DND-41 (cell line): ENCODE results near the gene FAM168B.

Experiments
- ATAC-seq: fragments of 200-7000 bp; cut with Tn5 transposase; 3 replicates; pipeline ENCODE4 v1.9.1; 2021; ENCODE audit warnings: low read depth; ENCODE audit not compliant: insufficient read depth
- DNase-seq: peaks from one replicate; pipeline ENCODE4 v3.0.0-alpha.2; 2020
- H2AFZ ChIP-seq: 2 replicates; pipeline ENCODE4 v1.6.0; 2012; ENCODE audit warnings: low read depth, low read length
- H3K27ac ChIP-seq: 2 replicates; pipeline ENCODE4 v1.5.1; 2012; ENCODE audit warnings: low read length, inconsistent platforms
- H3K27me3 ChIP-seq: fragments of 200-600 bp; sonication (generic); 2 replicates; pipeline ENCODE4 v1.6.0; 2012; ENCODE audit warnings: low read length, mild to moderate bottlenecking, inconsistent platforms; ENCODE audit not compliant: insufficient read depth, poor library complexity
- H3K36me3 ChIP-seq: 2 replicates; pipeline ENCODE4 v1.5.1; 2012; ENCODE audit warnings: low read length, inconsistent platforms; ENCODE audit not compliant: insufficient read depth
- H3K4me1 ChIP-seq: 2 replicates; pipeline ENCODE4 v1.5.1; 2012; ENCODE audit warnings: mild to moderate bottlenecking, low read length; ENCODE audit not compliant: insufficient read depth
- H3K4me2 ChIP-seq: 2 replicates; pipeline ENCODE4 v1.6.0; 2012; ENCODE audit warnings: mild to moderate bottlenecking, moderate library complexity, low read length, inconsistent platforms; ENCODE audit not compliant: insufficient read depth
- H3K4me3 ChIP-seq, 2 experiments: fragments of 200-600 bp in 1 of 2; shearing (Covaris generic) in 1 of 2; 2 replicates each; pipeline ENCODE4 v1.5.1; 2012 to 2016; ENCODE audit warnings: inconsistent platforms in 2 of 2, low read length in 2 of 2, mild to moderate bottlenecking in 2 of 2, low read depth in 1 of 2, moderate library complexity in 1 of 2
- H3K79me2 ChIP-seq: 2 replicates; pipeline ENCODE4 v1.6.0; 2012; ENCODE audit warnings: low read length, inconsistent platforms; ENCODE audit not compliant: insufficient read depth
- H3K9ac ChIP-seq: 2 replicates; pipeline ENCODE4 v1.6.0; 2012; ENCODE audit warnings: low read depth, mild to moderate bottlenecking, inconsistent platforms, low read length, moderate library complexity
- H3K9me3 ChIP-seq: 2 replicates; pipeline ENCODE4 v1.5.1; 2012; ENCODE audit warnings: low read length, moderate library complexity, mild to moderate bottlenecking, inconsistent platforms; ENCODE audit not compliant: insufficient read depth, severe bottlenecking
- H4K20me1 ChIP-seq: 2 replicates; pipeline ENCODE4 v1.6.0; 2012; ENCODE audit warnings: low read length; ENCODE audit not compliant: insufficient read depth
- EZH2 ChIP-seq: IDR thresholded peaks from 3 replicates; pipeline ENCODE4 v1.6.1; 2012; ENCODE audit warnings: borderline replicate concordance, low read depth, mild to moderate bottlenecking, moderate library complexity, low read length, inconsistent platforms; ENCODE audit not compliant: severe bottlenecking
- TF ChIP-seq, protein P1 (sequence below): IDR thresholded peaks from 2 replicates; pipeline ENCODE4 v1.5.1; 2012; ENCODE audit warnings: borderline replicate concordance, low read length, moderate library complexity, mild to moderate bottlenecking; ENCODE audit not compliant: poor library complexity, severe bottlenecking; ENCODE audit errors: extremely low read depth

Gene FAM168B

DNA sequence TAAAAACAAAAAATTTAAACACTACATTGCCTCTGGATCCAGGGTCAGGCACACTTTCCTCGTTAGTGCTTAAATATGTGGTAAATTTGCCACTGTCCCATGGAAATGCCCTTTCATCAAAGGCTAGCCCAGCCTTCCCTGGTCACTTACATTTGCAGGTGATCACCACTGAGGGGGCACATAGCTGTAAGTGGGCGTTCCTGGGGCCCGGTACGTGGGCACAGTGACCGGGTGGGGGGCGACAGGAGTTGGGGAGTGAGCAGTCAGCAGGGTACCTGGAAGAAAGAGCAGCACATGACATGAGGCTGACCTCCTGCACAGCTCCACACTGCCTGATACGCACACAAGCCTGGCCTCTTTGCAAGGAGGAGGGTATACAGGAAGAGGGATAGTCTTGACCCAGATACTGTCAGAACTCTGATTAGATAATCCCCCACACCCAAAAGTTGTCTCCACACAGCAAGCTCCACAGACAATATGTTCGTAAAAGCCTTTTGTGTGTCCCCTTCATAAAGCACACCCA is 40.5 kb downstream of the FAM168B start:
- peaks cover 96% of the 10 kb centered on the region for H3K36me3 ChIP-seq
- H3K4me2 ChIP-seq = no peak overlapping the region
- DNase-seq (no peak), ATAC-seq (no peak)
- H2AFZ ChIP-seq = no peak overlapping the region
- no peaks in the 10 kb centered on the region for H3K4me1 ChIP-seq
- TF ChIP-seq EZH2 = no peak
- TF ChIP-seq, protein P1, sequence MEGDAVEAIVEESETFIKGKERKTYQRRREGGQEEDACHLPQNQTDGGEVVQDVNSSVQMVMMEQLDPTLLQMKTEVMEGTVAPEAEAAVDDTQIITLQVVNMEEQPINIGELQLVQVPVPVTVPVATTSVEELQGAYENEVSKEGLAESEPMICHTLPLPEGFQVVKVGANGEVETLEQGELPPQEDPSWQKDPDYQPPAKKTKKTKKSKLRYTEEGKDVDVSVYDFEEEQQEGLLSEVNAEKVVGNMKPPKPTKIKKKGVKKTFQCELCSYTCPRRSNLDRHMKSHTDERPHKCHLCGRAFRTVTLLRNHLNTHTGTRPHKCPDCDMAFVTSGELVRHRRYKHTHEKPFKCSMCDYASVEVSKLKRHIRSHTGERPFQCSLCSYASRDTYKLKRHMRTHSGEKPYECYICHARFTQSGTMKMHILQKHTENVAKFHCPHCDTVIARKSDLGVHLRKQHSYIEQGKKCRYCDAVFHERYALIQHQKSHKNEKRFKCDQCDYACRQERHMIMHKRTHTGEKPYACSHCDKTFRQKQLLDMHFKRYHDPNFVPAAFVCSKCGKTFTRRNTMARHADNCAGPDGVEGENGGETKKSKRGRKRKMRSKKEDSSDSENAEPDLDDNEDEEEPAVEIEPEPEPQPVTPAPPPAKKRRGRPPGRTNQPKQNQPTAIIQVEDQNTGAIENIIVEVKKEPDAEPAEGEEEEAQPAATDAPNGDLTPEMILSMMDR = no peak
- no peaks in the 10 kb centered on the region for H3K27me3 ChIP-seq
- no peak overlapping the region for H3K27ac ChIP-seq
- H3K9ac ChIP-seq = no peak overlapping the region
- H3K9me3 ChIP-seq = no peaks in the 10 kb centered on the region
- H4K20me1 ChIP-seq = peaks cover 66% of the 10 kb centered on the region
- H3K4me3 ChIP-seq = no peak overlapping the region
- peaks cover 44% of the 10 kb centered on the region for H3K79me2 ChIP-seq

DNA sequence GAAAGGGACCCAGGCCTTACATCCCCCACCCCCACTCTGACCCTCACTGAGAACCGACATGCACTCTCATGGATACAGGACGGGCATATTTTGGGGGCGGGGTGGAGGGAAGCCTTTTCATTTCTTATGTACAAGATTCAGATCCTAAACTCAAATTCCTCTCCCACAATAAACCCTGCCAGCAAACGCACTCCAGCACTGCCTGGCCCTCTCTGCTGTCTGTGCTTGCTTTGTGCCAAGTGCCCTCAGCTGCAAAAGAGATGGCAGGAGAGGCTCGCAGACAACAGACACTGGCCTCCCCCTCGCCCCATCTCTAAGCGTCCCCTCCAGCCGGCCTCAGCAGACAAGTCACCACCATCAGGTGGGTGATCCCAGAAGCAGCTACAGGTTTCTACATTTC is 42.4 kb downstream of the FAM168B start:
- H3K27ac ChIP-seq = no peak overlapping the region
- peaks cover 26% of the 10 kb centered on the region for H3K79me2 ChIP-seq
- H3K4me1 ChIP-seq = no peaks in the 10 kb centered on the region
- H3K4me3 ChIP-seq = no peak overlapping the region
- DNase-seq (no peak), ATAC-seq (no peak)
- no peaks in the 10 kb centered on the region for H3K27me3 ChIP-seq
- no peak overlapping the region for H3K4me2 ChIP-seq
- H3K9me3 ChIP-seq = no peaks in the 10 kb centered on the region
- no peak overlapping the region for H2AFZ ChIP-seq
- peaks cover 90% of the 10 kb centered on the region for H3K36me3 ChIP-seq
- TF ChIP-seq, protein P1 = no peak
- no peak for TF ChIP-seq EZH2
- H3K9ac ChIP-seq = no peak overlapping the region
- peaks cover 61% of the 10 kb centered on the region for H4K20me1 ChIP-seq

GRCh38 chr2:131049150-131049718 is 44.0 kb downstream of the FAM168B start:
- ATAC-seq (no peak), DNase-seq (no peak)
- H4K20me1 ChIP-seq = peaks cover 58% of the 10 kb centered on the region; the same call in 1 of the 2 replicates
- peaks cover 73% of the 10 kb centered on the region for H3K36me3 ChIP-seq
- H2AFZ ChIP-seq = no peak overlapping the region
- H3K79me2 ChIP-seq = peaks cover 9% of the 10 kb centered on the region
- no peaks in the 10 kb centered on the region for H3K27me3 ChIP-seq
- H3K9me3 ChIP-seq = no peaks in the 10 kb centered on the region
- H3K27ac ChIP-seq = no peak overlapping the region
- H3K9ac ChIP-seq = no peak overlapping the region
- H3K4me3 ChIP-seq = no peak overlapping the region
- no peak overlapping the region for H3K4me2 ChIP-seq
- no peaks in the 10 kb centered on the region for H3K4me1 ChIP-seq
- TF ChIP-seq, protein P1 = no peak
- TF ChIP-seq EZH2 = no peak

DNA sequence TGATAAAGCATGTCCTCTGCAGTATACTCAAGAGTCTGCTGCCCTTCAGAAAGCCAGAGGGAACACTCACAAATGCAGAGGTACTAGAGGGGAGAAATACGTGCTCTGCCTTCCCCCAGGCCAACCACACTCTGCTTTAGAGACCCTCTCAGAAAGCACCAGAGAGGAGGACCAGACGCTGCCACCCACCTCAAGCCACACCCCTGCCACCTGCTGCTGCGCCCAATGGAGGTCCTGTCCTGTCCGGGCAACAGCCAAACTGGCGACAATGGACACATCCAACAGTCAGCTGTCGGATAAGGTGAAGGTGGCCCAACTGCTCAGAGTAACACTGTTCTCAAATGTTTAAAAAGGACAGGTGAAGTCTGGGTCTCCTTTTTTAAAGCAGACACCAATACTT is 44.6 kb downstream of the FAM168B start:
- H3K36me3 ChIP-seq = peaks cover 69% of the 10 kb centered on the region
- no peak for DNase-seq
- H2AFZ ChIP-seq = no peak overlapping the region
- H3K9ac ChIP-seq = no peak overlapping the region
- ATAC-seq = no peak
- peaks cover 57% of the 10 kb centered on the region; the same call in 1 of the 2 replicates for H4K20me1 ChIP-seq
- no peak overlapping the region for H3K27ac ChIP-seq
- H3K27me3 ChIP-seq = no peaks in the 10 kb centered on the region
- H3K9me3 ChIP-seq = no peaks in the 10 kb centered on the region
- H3K4me1 ChIP-seq = no peaks in the 10 kb centered on the region
- no peak for TF ChIP-seq EZH2
- TF ChIP-seq, protein P1 = no peak
- H3K79me2 ChIP-seq = peaks cover 7% of the 10 kb centered on the region
- no peak overlapping the region for H3K4me3 ChIP-seq
- H3K4me2 ChIP-seq = no peak overlapping the region
